GM12864 (cell line): ENCODE measurements around the gene TIGD1.
A peak's percentile ranks its signal among the peaks of the same experiment; 100 is the strongest.

Source experiments
- DNase-seq: peaks from one replicate; pipeline ENCODE4 v3.0.0-alpha.2; 2011; ENCODE audit warnings: low read depth
- H3K4me3 ChIP-seq: 2 replicates; pipeline ENCODE4 v1.5.1; 2011; ENCODE audit warnings: mild to moderate bottlenecking, low read depth, low read length, control low read depth
- TF ChIP-seq, protein P1 (sequence below): IDR thresholded peaks from 2 replicates; pipeline ENCODE4 v1.5.1; 2011; ENCODE audit warnings: low read depth, mild to moderate bottlenecking, moderate library complexity, low read length, control low read depth, inconsistent platforms; ENCODE audit errors: missing control alignments

Gene TIGD1

DNA sequence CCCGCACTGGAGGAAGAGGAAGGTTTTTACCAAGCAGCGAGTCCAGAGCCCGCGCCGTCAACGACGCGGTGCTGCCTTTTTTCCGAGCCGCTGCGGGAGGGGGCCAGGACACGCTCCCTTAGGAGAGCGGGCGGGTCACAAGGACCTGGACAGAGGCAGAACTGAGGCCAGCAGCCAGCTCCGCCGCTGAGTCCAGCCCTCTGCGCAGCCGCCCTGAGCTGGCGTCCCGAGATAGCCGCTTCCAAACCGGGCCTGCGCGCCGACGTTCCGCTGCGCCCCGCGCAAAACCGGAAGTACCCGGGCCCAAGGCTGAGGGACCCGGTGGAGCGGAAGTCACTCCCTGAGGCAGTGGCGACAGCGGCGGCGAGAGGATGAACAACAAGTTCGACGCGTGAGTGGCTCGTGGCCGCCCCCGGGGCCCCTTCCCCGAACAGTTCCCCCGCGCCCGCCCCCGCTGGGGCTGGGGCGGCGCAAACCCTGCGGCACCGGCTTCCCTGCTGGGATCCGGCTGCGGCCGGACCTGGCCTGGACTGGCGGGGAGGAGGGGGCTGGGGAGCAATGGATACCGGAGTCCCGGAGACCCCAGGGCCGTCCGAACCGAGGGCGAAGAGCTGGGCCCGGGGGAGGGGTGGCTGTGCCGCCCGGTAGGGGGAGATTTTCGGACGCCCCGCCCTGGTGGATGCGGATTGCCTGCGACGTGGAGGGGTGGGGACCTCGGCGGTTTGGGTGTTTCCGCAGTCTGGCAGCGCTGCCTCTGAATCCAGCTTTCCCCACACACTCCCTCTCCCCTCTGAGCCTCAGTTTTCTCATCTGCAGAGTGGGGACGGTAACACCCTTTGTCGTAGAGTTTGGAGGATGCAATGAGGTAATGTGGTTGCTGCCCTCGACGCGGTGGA, at the start of gene TIGD1, which contains the start of gene EIF4E2:
Gene TIGD1, minus strand, starts transcription at position 204 of the 896 bp plus-strand sequence. CDS start 675 bp downstream, outside the sequence.
Gene EIF4E2, plus strand, starts transcription at position 336 of the 896 bp plus-strand sequence. Its CDS starts 36 bp downstream, at position 372.
- peak; percentile 74 for DNase-seq
- H3K4me3 ChIP-seq = peak within 1 kb of the TSS; percentile 91
- TF ChIP-seq, protein P1, sequence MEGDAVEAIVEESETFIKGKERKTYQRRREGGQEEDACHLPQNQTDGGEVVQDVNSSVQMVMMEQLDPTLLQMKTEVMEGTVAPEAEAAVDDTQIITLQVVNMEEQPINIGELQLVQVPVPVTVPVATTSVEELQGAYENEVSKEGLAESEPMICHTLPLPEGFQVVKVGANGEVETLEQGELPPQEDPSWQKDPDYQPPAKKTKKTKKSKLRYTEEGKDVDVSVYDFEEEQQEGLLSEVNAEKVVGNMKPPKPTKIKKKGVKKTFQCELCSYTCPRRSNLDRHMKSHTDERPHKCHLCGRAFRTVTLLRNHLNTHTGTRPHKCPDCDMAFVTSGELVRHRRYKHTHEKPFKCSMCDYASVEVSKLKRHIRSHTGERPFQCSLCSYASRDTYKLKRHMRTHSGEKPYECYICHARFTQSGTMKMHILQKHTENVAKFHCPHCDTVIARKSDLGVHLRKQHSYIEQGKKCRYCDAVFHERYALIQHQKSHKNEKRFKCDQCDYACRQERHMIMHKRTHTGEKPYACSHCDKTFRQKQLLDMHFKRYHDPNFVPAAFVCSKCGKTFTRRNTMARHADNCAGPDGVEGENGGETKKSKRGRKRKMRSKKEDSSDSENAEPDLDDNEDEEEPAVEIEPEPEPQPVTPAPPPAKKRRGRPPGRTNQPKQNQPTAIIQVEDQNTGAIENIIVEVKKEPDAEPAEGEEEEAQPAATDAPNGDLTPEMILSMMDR = peak; percentile 19

DNA sequence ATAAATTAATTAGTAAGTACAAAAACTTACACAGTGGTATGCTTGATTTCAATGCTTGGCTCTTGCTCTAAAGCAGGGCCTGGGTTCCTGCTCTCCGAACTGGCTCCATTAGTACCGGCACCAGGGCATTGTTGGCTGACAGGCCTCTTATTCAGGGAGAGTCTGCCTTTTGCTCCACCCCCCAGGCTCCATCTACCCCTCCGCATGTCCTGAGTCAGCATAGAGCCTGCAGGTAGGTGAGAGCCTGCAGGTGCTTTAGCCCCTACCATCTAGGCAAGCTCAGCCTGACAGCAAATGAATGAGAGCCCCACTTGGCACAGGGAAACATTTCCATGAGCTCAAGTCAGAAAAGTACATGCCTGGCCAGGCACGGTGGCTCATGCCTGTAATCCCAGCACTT, 47.9 kb upstream of the TIGD1 start:
- H3K4me3 ChIP-seq = no peak overlapping the region
- TF ChIP-seq, protein P1 = no peak
- no peak for DNase-seq

DNA sequence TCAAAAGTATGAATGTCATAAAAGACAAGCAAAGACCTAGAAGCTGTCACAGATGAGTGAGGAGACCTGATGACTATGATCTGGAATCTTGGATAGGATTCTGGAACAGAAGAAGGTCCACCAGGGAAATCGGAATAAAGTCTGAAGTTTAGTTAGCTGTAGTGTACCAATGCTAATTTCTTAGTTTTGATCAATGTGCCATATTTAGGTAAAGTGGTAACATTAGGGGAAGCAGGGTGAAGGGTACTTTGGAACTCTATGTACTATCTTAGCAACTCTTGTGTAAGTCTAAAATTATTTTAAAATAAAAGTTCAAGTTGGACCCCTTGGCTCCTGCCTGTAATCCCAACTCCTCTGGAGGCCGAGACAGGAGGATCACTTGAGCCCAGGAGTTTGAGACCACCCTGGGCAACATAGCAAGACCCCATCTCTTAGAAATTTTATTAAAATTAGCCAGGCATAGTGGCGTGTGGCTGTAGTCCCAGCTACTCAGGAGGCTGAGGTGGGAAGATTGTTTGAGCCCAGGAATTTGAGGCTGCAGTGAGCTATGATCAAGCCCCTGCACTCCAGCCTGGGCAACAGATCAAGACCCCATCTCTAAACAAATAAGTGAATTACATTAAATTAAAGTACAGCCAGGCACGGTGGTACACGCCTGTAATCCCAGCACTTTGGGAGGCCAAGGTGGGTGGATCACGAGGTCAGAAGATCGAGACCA, 47.2 kb upstream of the TIGD1 start:
- DNase-seq = no peak
- no peak overlapping the region for H3K4me3 ChIP-seq
- TF ChIP-seq, protein P1 = no peak

DNA sequence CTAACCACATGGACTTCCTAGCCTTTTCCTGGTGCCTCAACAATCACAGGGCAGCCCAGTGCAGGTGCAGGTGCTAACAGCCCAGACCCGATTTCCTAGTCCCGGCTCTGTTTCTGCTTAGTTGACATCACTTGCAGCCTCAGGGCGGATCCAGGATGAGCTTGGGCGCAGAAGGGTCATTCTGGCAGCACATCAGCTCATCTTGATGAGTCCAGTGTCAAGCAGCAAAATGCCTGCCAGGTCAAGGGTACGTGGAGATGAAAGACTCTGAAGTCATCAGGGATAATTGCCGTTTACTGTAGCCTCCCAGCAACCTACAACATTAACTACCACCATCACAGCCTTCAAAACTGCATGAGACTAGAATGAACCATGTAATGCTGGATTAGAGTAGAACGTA, 43.6 kb upstream of the TIGD1 start:
- TF ChIP-seq, protein P1 = no peak
- H3K4me3 ChIP-seq = no peak overlapping the region
- no peak for DNase-seq

DNA sequence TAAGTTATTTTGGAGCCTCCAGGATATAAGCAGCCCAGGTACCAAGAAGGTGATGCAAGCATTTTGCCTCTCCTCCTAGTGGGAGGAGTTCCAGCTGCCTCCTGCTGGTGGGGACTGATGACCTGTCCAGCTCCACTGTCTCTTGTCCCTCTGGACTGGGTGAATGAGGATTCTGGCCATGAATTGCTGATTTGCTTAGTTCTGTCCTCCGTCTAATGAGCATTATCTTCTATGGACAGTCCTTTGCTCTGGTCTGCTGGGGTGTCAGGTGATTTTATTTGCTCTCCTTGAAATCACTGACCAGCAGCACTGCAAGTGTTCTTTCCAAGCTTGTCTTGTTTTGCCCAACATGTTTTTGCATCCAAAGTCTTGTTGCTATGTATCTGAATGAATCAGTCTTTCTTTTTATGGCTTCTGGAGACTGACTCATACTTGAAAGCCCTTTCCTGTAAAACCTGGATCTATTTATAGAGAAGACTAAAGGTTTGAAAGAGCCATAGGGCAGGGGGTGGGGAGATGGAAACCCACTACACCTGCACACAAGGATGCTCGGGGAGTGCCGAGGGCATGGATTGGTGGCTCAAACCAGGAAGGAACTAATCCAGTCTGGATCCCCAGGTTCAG, 42.5 kb upstream of the TIGD1 start:
- TF ChIP-seq, protein P1 = no peak

DNA sequence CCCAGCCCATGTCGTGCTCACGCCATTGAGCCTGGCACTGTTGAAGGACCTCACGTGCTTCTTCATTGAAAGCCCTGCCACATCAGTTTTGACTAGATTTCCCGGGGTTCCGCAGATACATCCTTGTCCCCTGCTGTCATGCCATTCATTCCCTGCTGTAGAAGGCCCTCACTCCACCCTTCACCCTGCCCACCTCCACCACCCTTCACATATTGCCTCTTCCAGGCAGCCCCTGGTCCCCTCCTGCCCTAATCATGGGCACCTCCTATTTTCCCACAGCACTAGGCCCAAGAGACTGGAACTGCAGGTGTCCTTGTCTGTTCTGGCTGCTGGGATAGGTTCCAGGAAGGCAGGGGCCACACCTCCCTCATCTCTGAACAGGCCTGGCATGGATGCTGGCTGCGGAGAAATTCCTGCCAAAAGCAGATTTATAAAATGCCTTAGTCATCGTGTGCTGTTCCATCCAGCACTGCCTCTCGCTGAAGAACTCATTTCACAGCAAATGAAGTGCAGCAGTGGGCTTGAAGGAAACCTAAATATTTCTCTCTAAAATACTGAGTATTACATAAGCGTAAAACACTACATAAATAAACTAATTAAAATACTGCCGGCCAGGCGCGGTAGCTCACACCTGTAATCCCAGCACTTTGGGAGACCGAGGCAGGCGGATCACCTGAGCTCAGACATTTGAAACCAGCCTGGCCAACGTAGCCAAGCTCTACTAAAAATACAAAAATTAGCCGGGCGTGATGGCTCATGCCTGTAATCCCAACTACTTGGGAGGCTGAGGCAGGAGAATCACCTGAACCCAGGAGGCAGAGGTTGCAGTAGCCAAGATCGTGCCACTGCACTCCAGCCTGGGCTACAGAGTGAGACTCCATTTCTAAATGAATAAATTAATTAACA, 38.6 kb upstream of the TIGD1 start:
- no peak overlapping the region for H3K4me3 ChIP-seq
- TF ChIP-seq, protein P1 = no peak
- no peak for DNase-seq

More for the DNA sequence above, 42.5 kb upstream of the TIGD1 start:
- no peak for DNase-seq
- no peak overlapping the region for H3K4me3 ChIP-seq
